Transverse colon (tissue), 3 donors: ENCODE results near the gene CIAO2A.

Experiments
- CTCF ChIP-seq, 5 experiments: fragments of 200-600 bp in 3 of 5; fragments of 450-650 bp in 2 of 5; sonication (generic) in 3 of 5; IDR thresholded peaks; 1 replicate in 2 of 5; 2 replicates in 3 of 5; pipeline ENCODE4 v1.5.1; 2016 to 2017; ENCODE audit warnings: antibody characterized with exemption in 5 of 5, inconsistent platforms in 3 of 5, mild to moderate bottlenecking in 2 of 5, moderate library complexity in 1 of 5
- POLR2A ChIP-seq: fragments of 450-650 bp; IDR thresholded peaks from one replicate; pipeline ENCODE4 v1.6.1; 2016; ENCODE audit warnings: antibody characterized with exemption, mild to moderate bottlenecking, moderate library complexity

GRCh38 chr15:64045774-64046420 is 47.7 kb downstream of the CIAO2A start:
- no peak for TF ChIP-seq POLR2A
- TF ChIP-seq CTCF (IDR thresholded peaks at IDR 0.05): no peak
